Measurements from ENCODE around the gene BBS9. TPM values are rescaled to one million over a fixed set of nuclear protein-coding genes. Genes with fewer than 3 reads are reported as not detected.

BBS9 gene
- total and polyA plus RNA-seq, 4 donors, result 2.3 to 9.5 (median 4.5) TPM

DNA sequence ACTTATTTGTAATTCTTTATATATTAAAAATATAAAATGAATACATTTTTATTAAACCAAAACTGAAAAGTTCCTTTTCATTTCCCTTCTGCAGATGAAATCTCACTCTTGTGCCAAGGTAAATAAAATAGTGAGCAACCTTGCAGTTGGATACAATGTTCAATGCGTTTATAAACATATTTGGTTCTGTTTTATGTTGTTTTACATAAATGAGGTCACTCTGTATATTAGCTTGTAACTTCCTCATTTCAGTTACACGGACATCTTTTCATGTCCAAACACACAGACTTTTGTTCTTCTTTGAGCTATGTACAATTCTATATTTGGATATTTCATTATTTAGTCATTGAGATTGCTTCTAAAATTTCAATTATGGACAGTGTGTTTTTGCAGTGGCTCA lies 107.7 kb downstream of the BBS9 start:
- Histone ChIP-seq H3K27me3 (ENCODE audit: control insufficient read depth in 4 of 4, insufficient read depth in 4 of 4, low read length in 3 of 4) (no peaks in the 10 kb centered on the region), H3K4me3 (ENCODE audit: low read depth in 1 of 3, low read length in 3 of 3) (no peak overlapping the region), H3K4me1 (ENCODE audit: control insufficient read depth in 4 of 4, insufficient read depth in 4 of 4, low read length in 3 of 4) (peaks cover 0 to 9% (median 0%) of the 10 kb centered on the region in 4 donors), H3K27ac (ENCODE audit: low read depth in 1 of 2, low read length in 2 of 2) (no peak overlapping the region), H3K9me3 (ENCODE audit: control insufficient read depth in 4 of 4, low read length in 3 of 4) (no peaks in the 10 kb centered on the region), H3K36me3 (ENCODE audit: control insufficient read depth in 4 of 4, insufficient read depth in 3 of 4, low read depth in 1 of 4, low read length in 3 of 4) (no peaks in the 10 kb centered on the region), H3K9ac (ENCODE audit: low read depth in 1 of 2, low read length in 2 of 2) (no peak overlapping the region)
- 20% methylated on average over 2 of the region's 2 CpGs for WGBS
- TF ChIP-seq GABPA (IDR thresholded peaks at IDR 0.05 in 1 of 2, conservative IDR thresholded peaks at IDR 0.05 in 1 of 2) (no peak), RXRA (IDR thresholded peaks at IDR 0.05) (no peak), HNF4A (conservative IDR thresholded peaks at IDR 0.05) (peak; percentile 10 to 27)
- TF ChIP-seq, protein P1, sequence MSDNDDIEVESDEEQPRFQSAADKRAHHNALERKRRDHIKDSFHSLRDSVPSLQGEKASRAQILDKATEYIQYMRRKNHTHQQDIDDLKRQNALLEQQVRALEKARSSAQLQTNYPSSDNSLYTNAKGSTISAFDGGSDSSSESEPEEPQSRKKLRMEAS (IDR thresholded peaks at IDR 0.05), result no peak
- no peak for DNase-seq (ENCODE audit: low spot score)

DNA sequence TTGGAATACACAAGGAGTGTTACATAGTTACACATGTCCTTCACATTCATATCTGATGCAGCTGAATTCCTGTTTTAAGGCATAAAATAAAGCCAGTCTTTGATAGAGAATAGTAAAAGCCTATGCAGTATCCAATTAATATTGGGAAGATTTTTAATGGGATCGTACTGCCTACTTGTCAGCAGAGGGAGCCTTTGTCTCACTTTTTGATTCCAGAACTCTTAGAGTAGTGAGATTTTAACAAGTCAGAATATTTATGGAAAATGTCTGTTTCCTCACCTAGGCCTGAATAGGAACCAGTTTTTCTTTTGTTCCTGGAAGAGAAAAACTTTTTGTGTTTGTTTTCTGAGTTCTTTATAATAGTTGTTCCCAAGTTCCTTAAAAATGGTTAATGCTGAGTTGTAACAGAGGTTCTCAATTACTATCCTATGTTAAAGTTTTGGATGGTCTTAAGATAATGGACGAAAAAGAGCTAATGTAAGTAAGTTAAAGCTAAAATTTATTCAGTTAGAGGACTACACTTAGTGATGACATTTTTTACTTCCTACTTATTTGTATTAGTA lies 114.0 kb downstream of the BBS9 start:
- Histone ChIP-seq H3K4me3 (ENCODE audit: low read depth in 1 of 3, low read length in 3 of 3) (no peak overlapping the region), H3K36me3 (ENCODE audit: control insufficient read depth in 4 of 4, insufficient read depth in 3 of 4, low read depth in 1 of 4, low read length in 3 of 4) (no peaks in the 10 kb centered on the region), H3K27ac (ENCODE audit: low read depth in 1 of 2, low read length in 2 of 2) (no peak overlapping the region), H3K9me3 (ENCODE audit: control insufficient read depth in 4 of 4, low read length in 3 of 4) (no peaks in the 10 kb centered on the region), H3K9ac (ENCODE audit: low read depth in 1 of 2, low read length in 2 of 2) (no peak overlapping the region), H3K27me3 (ENCODE audit: control insufficient read depth in 4 of 4, insufficient read depth in 4 of 4, low read length in 3 of 4) (no peaks in the 10 kb centered on the region), H3K4me1 (ENCODE audit: control insufficient read depth in 4 of 4, insufficient read depth in 4 of 4, low read length in 3 of 4) (peaks cover 0 to 4% (median 0%) of the 10 kb centered on the region in 4 donors)
- TF ChIP-seq RAD21 (IDR thresholded peaks at IDR 0.05) (peak; percentile 89), FOXA1 (IDR thresholded peaks at IDR 0.05) (no peak), YY1 (IDR thresholded peaks at IDR 0.05) (no peak)
- TF ChIP-seq, protein P2, sequence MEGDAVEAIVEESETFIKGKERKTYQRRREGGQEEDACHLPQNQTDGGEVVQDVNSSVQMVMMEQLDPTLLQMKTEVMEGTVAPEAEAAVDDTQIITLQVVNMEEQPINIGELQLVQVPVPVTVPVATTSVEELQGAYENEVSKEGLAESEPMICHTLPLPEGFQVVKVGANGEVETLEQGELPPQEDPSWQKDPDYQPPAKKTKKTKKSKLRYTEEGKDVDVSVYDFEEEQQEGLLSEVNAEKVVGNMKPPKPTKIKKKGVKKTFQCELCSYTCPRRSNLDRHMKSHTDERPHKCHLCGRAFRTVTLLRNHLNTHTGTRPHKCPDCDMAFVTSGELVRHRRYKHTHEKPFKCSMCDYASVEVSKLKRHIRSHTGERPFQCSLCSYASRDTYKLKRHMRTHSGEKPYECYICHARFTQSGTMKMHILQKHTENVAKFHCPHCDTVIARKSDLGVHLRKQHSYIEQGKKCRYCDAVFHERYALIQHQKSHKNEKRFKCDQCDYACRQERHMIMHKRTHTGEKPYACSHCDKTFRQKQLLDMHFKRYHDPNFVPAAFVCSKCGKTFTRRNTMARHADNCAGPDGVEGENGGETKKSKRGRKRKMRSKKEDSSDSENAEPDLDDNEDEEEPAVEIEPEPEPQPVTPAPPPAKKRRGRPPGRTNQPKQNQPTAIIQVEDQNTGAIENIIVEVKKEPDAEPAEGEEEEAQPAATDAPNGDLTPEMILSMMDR (IDR thresholded peaks at IDR 0.05; ENCODE audit: low read depth, low read length, missing input control), result peak; percentile 73
- 47% methylated on average over 2 of the region's 2 CpGs for WGBS
- DNase-seq (ENCODE audit: low spot score), result no peak

GRCh38 chr7:33248671-33249070 lies 119.3 kb downstream of the BBS9 start:
- H3K36me3 ChIP-seq (ENCODE audit: control insufficient read depth in 4 of 4, insufficient read depth in 3 of 4, low read depth in 1 of 4, low read length in 3 of 4), result no peaks in the 10 kb centered on the region
- peaks cover 0 to 2% (median 0%) of the 10 kb centered on the region in 4 donors for H3K9me3 ChIP-seq (ENCODE audit: control insufficient read depth in 4 of 4, low read length in 3 of 4)
- no peak overlapping the region for H3K27ac ChIP-seq (ENCODE audit: low read depth in 1 of 2, low read length in 2 of 2)
- TF ChIP-seq HNF4G (IDR thresholded peaks at IDR 0.05), result no peak
- no peak for TF ChIP-seq REST (IDR thresholded peaks at IDR 0.05)
- TF ChIP-seq EGR1 (IDR thresholded peaks at IDR 0.05; ENCODE audit: low read depth in 2 of 2), result no peak
- no peak for TF ChIP-seq YY1 (IDR thresholded peaks at IDR 0.05)
- no peak for TF ChIP-seq FOXA1 (IDR thresholded peaks at IDR 0.05)
- no peaks in the 10 kb centered on the region for H3K27me3 ChIP-seq (ENCODE audit: control insufficient read depth in 4 of 4, insufficient read depth in 4 of 4, low read length in 3 of 4)
- H3K4me1 ChIP-seq (ENCODE audit: control insufficient read depth in 4 of 4, insufficient read depth in 4 of 4, low read length in 3 of 4), result no peaks in the 10 kb centered on the region
- H3K4me3 ChIP-seq (ENCODE audit: low read depth in 1 of 3, low read length in 3 of 3), result no peak overlapping the region
- WGBS, result 91% methylated on average over 4 of the region's 4 CpGs
- no peak overlapping the region for H3K9ac ChIP-seq (ENCODE audit: low read depth in 1 of 2, low read length in 2 of 2)
- DNase-seq (ENCODE audit: low spot score), result no peak
